ENCODE measurements around the gene VSIG8.
A peak's percentile ranks its signal among the peaks of the same experiment; 100 is the strongest.

VSIG8 gene

GRCh38 chr1:159867664-159868026, 5.2 kb upstream of the VSIG8 start:
- Mint-ChIP-seq H3K27ac (no peak overlapping the region), H3K27me3 (ENCODE audit: low read depth, poor library complexity) (peaks cover 36% of the 10 kb centered on the region), H3K4me3 (no peak overlapping the region), H3K4me1 (peaks cover 23% of the 10 kb centered on the region), H3K9me3 (no peaks in the 10 kb centered on the region), H3K36me3 (ENCODE audit: low read depth) (no peaks in the 10 kb centered on the region)
- no peak for TF ChIP-seq CTCF (IDR thresholded peaks at IDR 0.05)
- DNase-seq = peak; percentile 26

DNA sequence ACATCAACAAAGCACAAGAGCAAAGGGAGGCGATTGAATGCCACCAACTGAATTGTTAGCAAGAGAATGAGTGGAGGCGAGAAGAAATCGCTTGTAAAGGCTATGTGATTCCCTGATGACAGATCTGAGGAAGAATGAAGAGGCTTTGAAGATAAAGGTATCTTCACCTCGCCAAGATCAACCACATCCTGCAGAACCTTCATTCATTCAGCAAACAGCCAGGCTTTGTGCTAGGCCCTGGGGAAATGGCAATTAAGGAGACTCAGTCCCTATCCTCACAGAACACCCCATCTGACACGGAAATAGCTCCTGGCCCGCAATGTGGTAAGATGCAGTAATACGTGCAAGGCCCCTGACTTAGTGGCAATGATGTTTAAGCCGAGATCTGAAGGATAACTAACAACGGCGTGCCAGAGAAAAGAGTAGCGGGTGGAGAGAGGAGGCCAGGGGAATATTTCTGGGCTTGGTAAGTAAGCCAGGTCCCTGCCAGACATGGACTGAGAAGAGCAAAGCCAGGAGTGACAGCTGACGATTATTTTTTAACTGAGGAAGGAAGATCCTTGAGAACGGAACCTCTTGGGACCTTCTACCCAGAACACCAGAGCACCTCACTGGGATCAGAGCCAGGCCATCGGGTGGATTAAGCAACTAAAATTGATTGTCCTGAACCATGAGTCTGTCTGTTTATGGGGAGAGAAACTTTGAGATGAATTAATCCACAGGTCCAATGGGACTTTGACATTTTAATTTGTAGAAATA, 4.6 kb upstream of the VSIG8 start:
- Mint-ChIP-seq H3K9me3 (no peaks in the 10 kb centered on the region), H3K4me3 (no peak overlapping the region), H3K36me3 (ENCODE audit: low read depth) (no peaks in the 10 kb centered on the region), H3K27me3 (ENCODE audit: low read depth, poor library complexity) (peaks cover 34% of the 10 kb centered on the region), H3K27ac (no peak overlapping the region), H3K4me1 (peaks cover 23% of the 10 kb centered on the region)
- DNase-seq = no peak
- TF ChIP-seq CTCF (IDR thresholded peaks at IDR 0.05) = no peak

GRCh38 chr1:159866066-159866465, 3.6 kb upstream of the VSIG8 start:
- no peaks in the 10 kb centered on the region for H3K9me3 Mint-ChIP-seq
- DNase-seq = no peak
- no peak for TF ChIP-seq CTCF (IDR thresholded peaks at IDR 0.05)
- peaks cover 23% of the 10 kb centered on the region for H3K4me1 Mint-ChIP-seq
- peaks cover 34% of the 10 kb centered on the region for H3K27me3 Mint-ChIP-seq (ENCODE audit: low read depth, poor library complexity)
- no peak overlapping the region for H3K4me3 Mint-ChIP-seq
- H3K36me3 Mint-ChIP-seq (ENCODE audit: low read depth) = no peaks in the 10 kb centered on the region
- no peak overlapping the region for H3K27ac Mint-ChIP-seq

DNA sequence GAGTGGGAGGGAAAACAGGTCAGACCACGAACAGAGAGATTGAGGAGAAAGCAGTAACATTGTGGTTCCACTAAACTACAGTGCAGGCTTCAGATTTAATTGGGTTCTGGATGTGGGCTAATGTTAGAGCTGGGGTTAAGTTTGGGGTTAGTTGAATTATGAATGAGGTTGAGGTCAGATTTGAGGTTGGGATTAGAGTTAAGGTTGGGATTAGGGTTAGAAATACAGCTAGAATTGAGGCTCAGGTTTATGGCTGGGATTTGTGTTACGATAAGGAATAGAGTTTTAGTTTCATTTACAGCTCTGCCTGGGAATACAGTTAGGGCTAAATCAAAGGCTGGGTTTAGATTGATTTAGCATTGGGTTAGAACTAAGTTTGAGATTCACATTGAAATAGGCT, 1.8 kb upstream of the VSIG8 start:
- Mint-ChIP-seq H3K4me3 (no peak overlapping the region), H3K27ac (no peak overlapping the region), H3K36me3 (ENCODE audit: low read depth) (no peaks in the 10 kb centered on the region), H3K9me3 (no peaks in the 10 kb centered on the region), H3K4me1 (peaks cover 23% of the 10 kb centered on the region), H3K27me3 (ENCODE audit: low read depth, poor library complexity) (peaks cover 35% of the 10 kb centered on the region)
- no peak for TF ChIP-seq CTCF (IDR thresholded peaks at IDR 0.05)
- DNase-seq = no peak

DNA sequence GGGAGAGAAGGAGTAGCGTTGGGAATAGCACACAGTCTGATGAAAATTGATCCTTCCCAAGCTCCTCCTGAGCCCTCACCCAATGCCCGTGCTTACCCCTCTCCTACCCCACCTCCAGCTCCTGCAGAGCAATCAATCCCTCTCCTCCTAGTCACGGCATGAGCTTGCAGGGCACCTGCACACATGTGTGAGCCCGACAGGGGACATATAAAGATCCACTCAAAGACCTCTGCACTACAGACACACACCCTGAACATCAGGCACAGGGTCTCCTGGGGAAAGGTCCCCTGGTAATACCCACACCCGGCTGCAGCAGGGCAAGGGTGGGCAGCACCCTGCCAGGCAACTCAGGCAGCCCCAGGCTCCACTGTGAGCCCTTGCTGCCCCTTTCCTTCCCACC, 426 bp downstream of the VSIG8 start:
- peaks cover 14% of the 10 kb centered on the region for H3K4me1 Mint-ChIP-seq
- no peaks in the 10 kb centered on the region for H3K36me3 Mint-ChIP-seq (ENCODE audit: low read depth)
- H3K9me3 Mint-ChIP-seq = no peaks in the 10 kb centered on the region
- H3K27ac Mint-ChIP-seq = no peak overlapping the region
- DNase-seq = no peak
- no peak overlapping the region for H3K4me3 Mint-ChIP-seq
- TF ChIP-seq CTCF (IDR thresholded peaks at IDR 0.05) = no peak
- peaks cover 51% of the 10 kb centered on the region for H3K27me3 Mint-ChIP-seq (ENCODE audit: low read depth, poor library complexity)

- no peak overlapping the region for H3K4me3 Mint-ChIP-seq
- H3K27ac Mint-ChIP-seq = no peak overlapping the region
- H3K27me3 Mint-ChIP-seq (ENCODE audit: low read depth, poor library complexity) = peaks cover 56% of the 10 kb centered on the region
- no peak for TF ChIP-seq CTCF (IDR thresholded peaks at IDR 0.05)
- H3K36me3 Mint-ChIP-seq (ENCODE audit: low read depth) = no peaks in the 10 kb centered on the region
- peaks cover 6% of the 10 kb centered on the region for H3K4me1 Mint-ChIP-seq
- no peak for DNase-seq
- no peaks in the 10 kb centered on the region for H3K9me3 Mint-ChIP-seq
Observed at GRCh38 chr1:159861218-159861617, 1.2 kb downstream of the VSIG8 start.
